H9 (cell line): Measurements from ENCODE around the gene GRK3. TPM values are rescaled to one million over a fixed set of nuclear protein-coding genes. Genes with fewer than 3 reads are reported as not detected.

ENCODE experiments used
- DNase-seq: peaks from one replicate; pipeline ENCODE4 v3.0.0-alpha.2; 2017
- H2AFZ ChIP-seq: one replicate; pipeline ENCODE4 v1.6.1; 2013; ENCODE audit warnings: mild to moderate bottlenecking, low read length, control low read depth, moderate library complexity
- H2AK5ac ChIP-seq: 2 replicates; pipeline ENCODE4 v1.6.1; 2013; ENCODE audit warnings: low read length, control low read depth, mixed read lengths; ENCODE audit not compliant: insufficient read length
- H2BK120ac ChIP-seq: one replicate; pipeline ENCODE4 v1.6.1; 2013; ENCODE audit warnings: low read depth, mild to moderate bottlenecking, low read length, control low read depth, inconsistent platforms; ENCODE audit not compliant: poor library complexity, severe bottlenecking
- H2BK12ac ChIP-seq: 2 replicates; pipeline ENCODE4 v1.6.1; 2013; ENCODE audit warnings: low read length, control low read depth, mixed read lengths, low read depth; ENCODE audit not compliant: insufficient read length
- H2BK15ac ChIP-seq: 2 replicates; pipeline ENCODE4 v1.6.1; 2013; ENCODE audit warnings: low read depth, low read length, control low read depth
- H2BK20ac ChIP-seq: one replicate; pipeline ENCODE4 v1.6.1; 2013; ENCODE audit warnings: low read depth, mild to moderate bottlenecking, low read length, control low read depth, inconsistent platforms; ENCODE audit not compliant: poor library complexity, severe bottlenecking
- H2BK5ac ChIP-seq: 2 replicates; pipeline ENCODE4 v1.6.1; 2013; ENCODE audit warnings: low read length, control low read depth, mixed read lengths; ENCODE audit not compliant: insufficient read length
- H3K14ac ChIP-seq: 2 replicates; pipeline ENCODE4 v1.6.1; 2013; ENCODE audit warnings: low read length, control low read depth; ENCODE audit not compliant: insufficient read depth
- H3K18ac ChIP-seq: 2 replicates; pipeline ENCODE4 v1.6.1; 2013; ENCODE audit warnings: low read depth, mild to moderate bottlenecking, mixed read lengths, low read length, control low read depth; ENCODE audit not compliant: insufficient read length
- H3K23ac ChIP-seq: 2 replicates; pipeline ENCODE4 v1.6.1; 2013; ENCODE audit warnings: low read length, control low read depth, mixed read lengths, low read depth; ENCODE audit not compliant: insufficient read length
- H3K23me2 ChIP-seq: 2 replicates; pipeline ENCODE4 v1.6.1; 2013; ENCODE audit warnings: low read depth, mild to moderate bottlenecking, mixed read lengths, low read length, control low read depth; ENCODE audit not compliant: insufficient read length, poor library complexity, severe bottlenecking
- H3K27ac ChIP-seq: 2 replicates; pipeline ENCODE4 v1.5.1; 2013; ENCODE audit warnings: low read length, control low read depth, mixed read lengths, low read depth; ENCODE audit not compliant: insufficient read length
- H3K27me3 ChIP-seq: 2 replicates; pipeline ENCODE4 v1.6.1; 2013; ENCODE audit warnings: low read length, control low read depth, inconsistent platforms; ENCODE audit not compliant: insufficient read depth
- H3K4ac ChIP-seq: 2 replicates; pipeline ENCODE4 v1.6.1; 2013; ENCODE audit warnings: low read depth, mild to moderate bottlenecking, control low read depth, inconsistent platforms, low read length, moderate library complexity
- H3K4me1 ChIP-seq: 2 replicates; pipeline ENCODE4 v1.6.1; 2013; ENCODE audit warnings: low read length, control low read depth, inconsistent platforms; ENCODE audit not compliant: insufficient read depth
- H3K4me2 ChIP-seq: 2 replicates; pipeline ENCODE4 v1.6.1; 2013; ENCODE audit warnings: low read length, control low read depth, mixed read lengths; ENCODE audit not compliant: insufficient read length, insufficient read depth
- H3K56ac ChIP-seq: 2 replicates; pipeline ENCODE4 v1.6.1; 2013; ENCODE audit warnings: low read depth, mild to moderate bottlenecking, mixed read lengths, low read length, control low read depth; ENCODE audit not compliant: insufficient read length
- H3K79me1 ChIP-seq: 2 replicates; pipeline ENCODE4 v1.6.1; 2013; ENCODE audit warnings: low read depth, mild to moderate bottlenecking, moderate library complexity, low read length, control low read depth, inconsistent platforms; ENCODE audit not compliant: insufficient read depth, poor library complexity, severe bottlenecking
- H3K79me2 ChIP-seq: 2 replicates; pipeline ENCODE4 v1.6.1; 2013; ENCODE audit warnings: low read length, control low read depth, inconsistent platforms; ENCODE audit not compliant: insufficient read depth
- H3K9ac ChIP-seq: 2 replicates; pipeline ENCODE4 v1.6.1; 2013; ENCODE audit warnings: low read length, control low read depth, mixed read lengths; ENCODE audit not compliant: insufficient read length; ENCODE audit errors: extremely low read depth
- H3K9me3 ChIP-seq: one replicate; pipeline ENCODE4 v1.6.1; 2013; ENCODE audit warnings: low read depth, low read length, inconsistent platforms; ENCODE audit not compliant: control insufficient read depth
- H3T11ph ChIP-seq: one replicate; pipeline ENCODE4 v1.6.1; 2013; ENCODE audit warnings: mild to moderate bottlenecking, low read length, control low read depth, inconsistent platforms
- H4K20me1 ChIP-seq: one replicate; pipeline ENCODE4 v1.6.1; 2013; ENCODE audit not compliant: control insufficient read depth, insufficient read length, insufficient read depth
- H4K5ac ChIP-seq: 2 replicates; pipeline ENCODE4 v1.6.1; 2013; ENCODE audit warnings: low read depth, mild to moderate bottlenecking, mixed read lengths, low read length, control low read depth; ENCODE audit not compliant: insufficient read length
- H4K8ac ChIP-seq: replicated peaks from 2 replicates; pipeline ENCODE4 v1.6.1; 2013; ENCODE audit warnings: low read length, control low read depth, mixed read lengths, low read depth; ENCODE audit not compliant: insufficient read length
- H4K91ac ChIP-seq: 2 replicates; pipeline ENCODE4 v1.6.1; 2013; ENCODE audit warnings: low read depth, mild to moderate bottlenecking, moderate library complexity, mixed read lengths, low read length, control low read depth; ENCODE audit not compliant: insufficient read length
- H3K27ac Mint-ChIP-seq, 3 experiments: 2 replicates in 2 of 3; 3 replicates in 1 of 3; pipeline ENCODE4 v1.8.0; 2020 to 2021; ENCODE audit warnings: mixed read lengths in 3 of 3, mild to moderate bottlenecking in 1 of 3, moderate library complexity in 1 of 3
- H3K27me3 Mint-ChIP-seq: 2 replicates; pipeline ENCODE4 v1.8.0; 2021; ENCODE audit warnings: low read depth, mild to moderate bottlenecking, moderate library complexity, mixed read lengths
- H3K36me3 Mint-ChIP-seq, 3 experiments: 2 replicates in 2 of 3; 3 replicates in 1 of 3; pipeline ENCODE4 v1.8.0; 2020 to 2021; ENCODE audit warnings: low read depth in 3 of 3, mixed read lengths in 3 of 3; ENCODE audit not compliant: insufficient read depth in 1 of 3
- H3K4me1 Mint-ChIP-seq, 2 experiments: 2 replicates each; pipeline ENCODE4 v1.8.0; 2020; ENCODE audit warnings: mixed read lengths in 2 of 2
- H3K4me3 Mint-ChIP-seq, 2 experiments: 2 replicates in 1 of 2; 3 replicates in 1 of 2; pipeline ENCODE4 v1.8.0; 2020 to 2021; ENCODE audit warnings: mild to moderate bottlenecking in 2 of 2, mixed read lengths in 2 of 2, moderate library complexity in 1 of 2
- H3K9me3 Mint-ChIP-seq, 2 experiments: 2 replicates in 1 of 2; 3 replicates in 1 of 2; pipeline ENCODE4 v1.8.0; 2020; ENCODE audit warnings: mild to moderate bottlenecking in 2 of 2, mixed read lengths in 2 of 2, moderate library complexity in 1 of 2
- WGBS: extraction: QIAGEN DNeasy Blood & Tissue Kit; methylation state at CpG from one replicate; pipeline ENCODE4 v1.1.7; 2013; ENCODE audit warnings: missing lambda C conversion rate, low lambda C conversion rate, mixed read lengths; ENCODE audit not compliant: insufficient read length; ENCODE audit errors: extremely low coverage; 5-methylcytosine and 5-hydroxymethylcytosine counted together
- total RNA-seq: library from RNA; stranded (reverse); gene quantifications from 2 replicates; pipeline ENCODE4 v1.2.1, GENCODE V29; 2021
- TF ChIP-seq, protein P1 (sequence below): fragments of 200-600 bp; sonication (generic); conservative IDR thresholded peaks from 3 replicates; pipeline ENCODE4 v1.8.0; 2021; ENCODE audit warnings: antibody characterized with exemption, mild to moderate bottlenecking

The GRK3 gene
- total RNA-seq, 1 experiment from 2014 or later = 23.9 TPM

DNA sequence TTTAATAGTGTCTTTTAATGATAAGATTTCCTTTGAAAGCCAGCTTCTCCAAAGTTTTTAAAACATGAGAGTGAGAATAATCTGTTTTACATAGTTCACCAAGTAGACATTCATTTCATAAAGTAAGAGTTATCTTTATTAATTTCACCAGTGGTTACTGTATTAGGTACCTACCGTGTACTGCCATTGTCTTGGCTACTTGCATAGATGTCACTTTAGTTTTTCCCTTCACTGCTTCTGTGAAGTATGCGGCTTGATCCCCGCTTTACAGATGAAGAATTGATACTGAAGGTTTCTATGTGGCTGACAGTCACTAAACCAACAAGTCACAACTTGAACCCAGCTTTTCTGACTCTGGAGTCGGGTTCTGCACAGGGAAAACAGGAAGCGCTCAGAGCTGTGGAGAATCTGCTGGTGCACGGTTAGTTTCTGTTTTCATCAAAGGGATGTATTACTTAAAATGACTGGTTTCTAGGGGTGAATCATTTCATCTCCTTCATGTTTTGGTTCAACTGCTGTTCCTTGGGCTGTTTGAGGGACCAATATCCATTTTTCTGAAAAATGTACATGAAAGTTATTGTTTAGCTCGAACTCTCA is 138.2 kb downstream of the GRK3 start:
- Histone ChIP-seq H3K27ac (no peak overlapping the region), H2BK15ac (no peak overlapping the region)
- no peak for DNase-seq

More for the DNA sequence above, 138.2 kb downstream of the GRK3 start:
- Histone ChIP-seq H4K20me1 (no peaks in the 10 kb centered on the region), H3T11ph (no peak overlapping the region), H2BK12ac (no peak overlapping the region), H3K14ac (no peak overlapping the region), H3K23ac (no peak overlapping the region), H3K4me2 (no peak overlapping the region), H3K23me2 (no peaks in the 10 kb centered on the region), H2AFZ (no peak overlapping the region), H3K9me3 (no peaks in the 10 kb centered on the region), H3K27me3 (no peaks in the 10 kb centered on the region), H3K18ac (no peak overlapping the region), H3K79me2 (no peaks in the 10 kb centered on the region), H2BK5ac (no peak overlapping the region), H3K56ac (no peak overlapping the region), H4K8ac (no peak overlapping the region), H2BK20ac (no peak overlapping the region), H2AK5ac (no peak overlapping the region), H3K4me1 (no peaks in the 10 kb centered on the region), H3K9ac (no peak overlapping the region), H3K79me1 (no peaks in the 10 kb centered on the region), H2BK120ac (no peak overlapping the region), H4K5ac (no peak overlapping the region), H3K4ac (no peak overlapping the region), H4K91ac (no peak overlapping the region)
- no peaks in the 10 kb centered on the region for H3K9me3 Mint-ChIP-seq
- H3K4me3 Mint-ChIP-seq = no peak overlapping the region
- peaks cover 0 to 13% (median 5%) of the 10 kb centered on the region in 3 experiments; a peak in 6 of 7 replicates for H3K36me3 Mint-ChIP-seq
- TF ChIP-seq, protein P1, sequence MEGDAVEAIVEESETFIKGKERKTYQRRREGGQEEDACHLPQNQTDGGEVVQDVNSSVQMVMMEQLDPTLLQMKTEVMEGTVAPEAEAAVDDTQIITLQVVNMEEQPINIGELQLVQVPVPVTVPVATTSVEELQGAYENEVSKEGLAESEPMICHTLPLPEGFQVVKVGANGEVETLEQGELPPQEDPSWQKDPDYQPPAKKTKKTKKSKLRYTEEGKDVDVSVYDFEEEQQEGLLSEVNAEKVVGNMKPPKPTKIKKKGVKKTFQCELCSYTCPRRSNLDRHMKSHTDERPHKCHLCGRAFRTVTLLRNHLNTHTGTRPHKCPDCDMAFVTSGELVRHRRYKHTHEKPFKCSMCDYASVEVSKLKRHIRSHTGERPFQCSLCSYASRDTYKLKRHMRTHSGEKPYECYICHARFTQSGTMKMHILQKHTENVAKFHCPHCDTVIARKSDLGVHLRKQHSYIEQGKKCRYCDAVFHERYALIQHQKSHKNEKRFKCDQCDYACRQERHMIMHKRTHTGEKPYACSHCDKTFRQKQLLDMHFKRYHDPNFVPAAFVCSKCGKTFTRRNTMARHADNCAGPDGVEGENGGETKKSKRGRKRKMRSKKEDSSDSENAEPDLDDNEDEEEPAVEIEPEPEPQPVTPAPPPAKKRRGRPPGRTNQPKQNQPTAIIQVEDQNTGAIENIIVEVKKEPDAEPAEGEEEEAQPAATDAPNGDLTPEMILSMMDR = no peak
- WGBS = no CpG with 5 or more reads among the region's 7 CpGs
- no peaks in the 10 kb centered on the region for H3K27me3 Mint-ChIP-seq
- H3K4me1 Mint-ChIP-seq = peaks cover 0 to 7% of the 10 kb centered on the region in 2 experiments; a peak in 1 of 4 replicates
- no peak overlapping the region for H3K27ac Mint-ChIP-seq
